CD4-positive, alpha-beta T cell treated with Interleukin-4 for 4 hours (primary cell): ENCODE measurements around the gene CEACAM7.

Experiments
- DNase-seq: peaks from one replicate; pipeline ENCODE4 v3.0.0-alpha.2; 2020

The CEACAM7 gene

DNA sequence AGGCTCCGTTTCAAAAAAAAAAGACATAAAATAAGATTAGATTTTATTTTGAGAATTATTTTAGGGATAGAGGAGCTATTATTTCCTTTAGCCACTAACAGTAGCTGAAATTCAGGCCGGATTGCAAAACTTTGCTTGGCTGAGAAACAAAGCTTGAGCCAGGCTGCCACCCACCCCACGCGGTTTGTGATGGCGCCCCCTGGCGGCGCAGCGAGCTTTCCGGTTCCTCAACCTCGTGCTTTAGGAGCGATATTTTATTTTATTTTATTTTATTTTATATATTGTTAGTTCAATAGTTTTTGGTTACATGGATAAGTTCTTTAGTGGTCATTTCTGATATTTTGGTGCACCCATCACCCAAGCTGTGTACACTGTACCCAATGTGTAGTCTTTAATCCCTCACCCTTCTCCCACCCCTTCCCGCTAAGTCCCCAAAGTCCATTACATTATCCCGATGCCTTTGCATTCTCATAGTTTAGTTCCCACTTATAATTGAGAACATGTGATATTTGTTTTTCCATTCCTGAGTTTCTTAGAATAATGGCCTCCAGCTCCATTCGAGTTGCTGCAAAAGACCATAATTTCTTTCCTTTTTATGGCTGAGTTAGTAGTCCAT, 41.4 kb downstream of the CEACAM7 start:
- DNase-seq, result no peak

DNA sequence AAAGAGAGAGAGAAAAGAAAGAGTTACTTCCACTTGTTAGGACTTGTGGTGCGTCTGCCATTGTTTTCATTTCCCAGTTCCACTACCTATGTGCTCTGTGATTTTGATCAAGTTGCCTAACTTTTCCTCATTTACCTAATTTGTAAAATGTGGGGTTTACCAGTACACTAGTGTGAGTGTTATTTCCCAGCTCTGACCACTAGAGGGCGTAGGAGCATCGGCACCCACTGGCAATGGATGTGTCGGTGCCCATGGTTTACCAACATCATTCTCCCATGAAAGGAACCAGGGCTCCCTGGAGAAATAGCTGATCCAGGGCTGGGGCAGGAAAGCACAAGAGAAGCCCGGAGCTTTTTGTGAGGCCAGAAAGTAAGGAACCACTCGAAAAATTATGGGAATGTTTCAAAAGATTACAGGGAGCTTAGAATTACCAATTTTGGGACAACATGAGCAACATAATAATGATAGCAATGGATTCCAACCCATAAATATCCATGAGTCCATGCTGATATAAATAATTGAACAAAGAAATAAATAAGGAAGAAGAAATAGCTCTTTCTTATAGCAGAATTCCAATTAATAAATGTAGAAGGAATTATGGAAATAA, 46.1 kb downstream of the CEACAM7 start:
- peak; percentile 74 for DNase-seq

DNA sequence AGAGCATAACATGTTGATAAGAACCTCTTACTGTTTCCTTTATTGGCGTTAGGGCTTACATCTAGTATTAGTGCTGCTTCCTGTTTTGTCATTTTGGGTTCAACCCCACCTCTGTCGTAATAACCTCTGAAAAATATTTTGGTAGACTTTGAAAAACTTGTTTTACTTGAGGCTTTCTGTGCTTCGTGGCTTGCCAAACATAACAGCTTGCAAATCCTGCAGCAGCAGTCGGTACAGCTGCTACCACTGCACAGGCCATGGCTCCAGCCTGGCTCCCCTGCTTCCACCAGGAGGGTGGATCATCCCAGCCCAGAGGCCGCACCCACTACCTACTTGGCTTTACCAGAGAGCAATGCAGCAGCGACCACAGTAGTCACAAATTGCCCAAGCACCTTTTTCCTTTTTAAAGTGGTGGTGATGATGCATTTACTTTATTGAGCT, 49.4 kb downstream of the CEACAM7 start:
- no peak for DNase-seq

DNA sequence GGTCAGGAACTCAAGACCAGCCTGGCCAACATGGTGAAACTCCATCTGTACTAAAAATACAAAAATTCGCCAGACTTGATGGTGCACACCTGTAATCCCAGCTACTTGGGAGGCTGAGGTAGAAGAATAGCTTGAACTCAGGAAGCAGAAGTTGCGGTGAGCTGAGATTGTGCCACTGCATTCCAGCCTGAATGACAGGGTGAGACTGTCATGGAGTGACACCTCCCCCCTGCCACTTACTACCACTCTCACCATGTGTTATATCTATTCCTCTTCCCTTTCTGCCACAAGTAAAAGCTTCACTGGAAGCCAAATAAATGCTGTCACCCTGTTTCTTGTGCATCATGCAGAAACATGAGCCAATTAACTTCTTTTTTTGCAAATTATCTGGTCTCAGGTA, 50.6 kb downstream of the CEACAM7 start:
- no peak for DNase-seq

DNA sequence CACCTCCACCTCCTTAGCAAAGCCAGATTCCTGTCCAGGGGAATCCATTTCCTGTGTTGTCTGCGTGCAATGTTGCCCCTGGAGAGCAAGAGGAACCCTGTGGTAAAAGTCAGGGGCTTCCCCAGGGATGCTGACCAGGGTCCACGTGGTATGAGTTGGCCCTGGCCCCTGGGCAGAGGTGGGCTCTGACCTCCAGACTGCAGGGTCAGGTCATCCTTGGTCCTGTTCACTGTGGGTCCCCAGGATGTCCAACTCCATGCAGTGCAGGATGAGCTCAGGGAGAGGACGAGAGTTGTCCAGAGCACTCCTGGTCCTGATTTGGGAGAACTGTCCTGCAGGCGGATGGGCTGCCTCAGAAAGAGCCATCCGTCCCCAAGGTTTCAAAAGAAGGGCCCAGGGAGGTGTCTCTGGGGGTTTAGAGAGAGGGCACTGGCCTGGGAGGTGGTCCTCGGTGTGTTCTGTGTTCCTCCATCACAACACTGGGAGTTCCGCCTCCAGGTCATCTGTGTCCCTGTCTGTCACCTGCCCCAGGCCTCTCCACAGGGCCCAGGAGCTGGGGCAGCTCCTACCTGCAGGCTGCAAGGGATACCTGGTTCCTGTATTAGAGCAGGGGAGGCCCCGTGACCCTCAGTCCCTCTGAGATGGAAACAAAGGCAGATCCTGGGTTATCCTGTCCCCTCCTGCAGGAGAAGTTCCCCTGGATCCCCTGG, 59.9 kb downstream of the CEACAM7 start:
- no peak for DNase-seq

DNA sequence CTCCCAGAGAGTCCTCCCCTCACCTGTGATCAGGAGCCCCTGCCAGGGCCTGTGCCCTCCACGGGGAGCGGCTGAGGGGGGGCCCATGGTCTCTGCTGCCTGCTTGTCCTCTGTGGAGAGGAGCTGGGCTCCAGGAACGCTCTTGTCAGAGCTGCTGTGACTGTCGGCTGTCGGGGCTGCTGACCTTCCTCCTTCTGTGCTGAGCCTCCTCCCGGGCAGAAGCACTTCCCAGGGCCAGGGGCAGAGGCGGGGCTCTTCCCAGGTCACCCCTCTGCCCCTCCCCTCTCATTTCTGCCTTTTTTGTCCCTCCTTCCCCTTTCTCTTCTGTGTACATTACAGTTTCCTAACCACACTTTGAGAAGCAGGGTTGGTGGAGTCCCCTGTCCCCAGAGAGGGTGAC, 61.2 kb downstream of the CEACAM7 start, which contains the start of gene CEACAM4:
Gene CEACAM4 (minus strand): TSS at position 198 of the 400 bp plus-strand sequence. CDS start 111 bp downstream, at position 87.
- peak; percentile 6 for DNase-seq

DNA sequence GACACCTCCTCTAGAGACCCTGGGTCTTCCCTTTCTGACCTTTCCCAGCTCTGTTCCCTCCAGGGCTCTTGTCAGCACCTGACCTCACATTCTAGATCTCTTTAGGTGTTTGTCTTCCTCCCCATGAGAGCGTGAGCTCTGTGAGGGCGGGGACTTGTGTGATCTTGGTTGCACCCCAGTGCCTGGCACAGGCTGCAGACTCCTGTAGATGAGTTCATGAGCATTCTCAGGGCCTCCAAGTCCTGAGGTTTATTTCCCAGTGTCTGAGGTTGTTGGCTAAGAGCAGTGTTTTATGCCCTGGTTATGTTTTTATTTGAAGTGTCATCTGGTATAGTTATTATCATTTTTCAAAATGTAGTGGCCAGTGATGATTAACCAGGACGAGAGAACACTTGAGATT, 61.8 kb downstream of the CEACAM7 start:
- no peak for DNase-seq

DNA sequence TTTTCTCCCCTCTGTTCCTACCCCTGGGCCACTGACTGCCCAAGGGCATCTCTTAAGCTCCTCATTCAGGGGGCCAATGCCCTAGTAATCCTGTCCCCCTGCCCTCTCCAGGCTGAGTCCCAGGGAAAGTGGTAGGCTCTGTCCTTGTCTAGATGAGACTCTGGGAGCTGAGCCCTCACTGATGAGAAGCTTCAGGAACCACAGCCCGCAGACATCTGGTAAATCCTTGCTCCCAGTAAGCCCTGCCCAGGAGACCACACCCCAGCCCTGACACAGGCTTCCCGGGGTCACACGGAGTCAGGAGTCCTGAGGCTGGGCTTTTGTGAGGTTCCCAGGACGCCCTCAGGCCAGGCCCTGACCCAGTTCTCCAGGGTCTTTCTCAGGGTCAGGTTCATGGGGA, 63.1 kb downstream of the CEACAM7 start:
- DNase-seq, result no peak

DNA sequence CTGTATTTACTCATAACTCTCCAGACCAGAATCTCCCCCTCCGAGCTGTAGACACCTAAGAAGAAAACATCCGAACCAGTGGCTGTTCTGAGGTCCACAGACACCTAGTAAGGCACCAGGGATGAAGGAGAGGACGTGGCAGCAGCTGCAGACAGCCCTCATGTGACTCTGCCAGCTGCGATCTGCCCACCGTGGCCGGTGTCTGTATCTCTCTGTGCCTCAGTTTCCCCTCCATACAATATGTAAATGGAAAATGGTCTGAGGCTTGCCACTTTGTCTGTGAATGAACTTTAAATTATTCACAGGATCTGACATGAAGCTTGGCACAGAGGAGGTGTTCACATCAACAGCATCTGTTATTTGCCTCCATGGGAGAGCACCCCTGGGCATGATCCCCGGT, 63.6 kb downstream of the CEACAM7 start:
- DNase-seq, result no peak

DNA sequence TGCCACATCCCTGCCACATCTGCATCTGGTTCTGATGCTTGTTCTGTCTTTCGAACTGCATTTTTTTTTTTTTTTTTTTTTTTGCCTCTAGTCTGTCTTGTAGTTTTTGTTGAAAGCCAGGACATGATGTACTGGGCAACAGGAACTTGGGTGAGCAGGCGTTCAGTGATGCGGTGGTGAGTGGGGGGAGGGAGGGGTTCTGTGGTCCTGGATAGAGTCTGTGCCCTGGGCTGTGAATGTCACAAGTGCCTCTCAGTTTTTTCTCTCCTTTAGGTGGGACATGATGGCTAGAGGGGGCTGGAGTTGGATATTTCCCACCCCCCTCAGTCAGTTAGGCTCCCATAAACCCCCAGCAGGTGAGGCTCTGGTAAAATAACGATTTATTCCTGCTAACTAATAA, 64.7 kb downstream of the CEACAM7 start:
- DNase-seq, result no peak
